GM08714 (cell line): ENCODE results near the gene ABCG1.

Experiments
- H3K4me3 ChIP-seq: fragments of 200-500 bp; sonication (Bioruptor generic); 2 replicates; pipeline ENCODE4 v1.5.1; 2014; ENCODE audit warnings: mild to moderate bottlenecking, low read length, inconsistent platforms
- ZNF274 ChIP-seq: IDR thresholded peaks from 2 replicates; pipeline ENCODE4 v1.6.1; 2012; ENCODE audit warnings: mild to moderate bottlenecking, low read depth, low read length

ABCG1 gene

DNA sequence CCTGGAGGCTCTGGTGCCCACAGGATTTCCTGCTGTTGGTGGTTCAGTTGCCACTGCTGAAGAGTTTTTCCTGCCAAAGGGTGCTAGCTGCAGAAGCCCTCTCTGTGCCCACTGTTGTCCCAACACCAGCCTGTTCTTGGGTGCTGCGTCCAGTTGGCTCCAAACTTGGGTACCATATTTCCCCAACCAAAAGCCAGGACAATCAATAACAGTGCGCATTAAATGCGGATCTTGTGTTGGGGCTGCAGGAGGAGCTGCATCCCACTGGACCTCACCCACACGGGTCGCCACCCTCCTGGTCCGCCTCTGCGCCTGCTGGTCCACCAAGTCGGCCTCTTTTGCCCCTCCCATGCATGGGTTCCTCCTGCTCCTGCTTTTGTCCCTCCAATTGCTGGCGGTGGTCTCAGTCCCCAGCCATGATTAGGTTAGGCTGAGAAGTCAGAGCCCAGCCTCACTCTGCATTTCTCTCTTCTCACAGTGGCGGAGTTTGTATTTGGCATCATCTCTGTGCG, 9.8 kb downstream of the ABCG1 start:
- no peak overlapping the region for H3K4me3 ChIP-seq
- no peak for TF ChIP-seq ZNF274

DNA sequence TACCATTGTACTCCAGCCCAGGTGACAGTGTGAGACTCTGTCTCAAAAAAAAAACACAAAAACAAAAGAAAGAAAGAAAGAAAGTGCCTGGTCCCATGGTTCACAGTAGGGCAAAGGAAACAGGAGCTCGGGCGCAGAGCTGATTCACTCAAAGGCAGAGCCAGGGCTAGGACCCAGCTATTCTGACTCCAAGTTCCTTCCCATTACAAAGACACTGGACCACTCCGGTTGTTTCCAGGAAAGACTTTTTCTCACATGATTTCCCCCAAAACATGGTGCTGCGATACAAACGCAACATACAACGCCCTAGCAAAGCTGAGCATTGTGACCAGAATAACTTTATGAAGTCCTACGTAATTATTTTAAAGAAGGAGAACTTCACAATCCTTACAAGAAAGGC, 10.7 kb downstream of the ABCG1 start:
- TF ChIP-seq ZNF274: no peak
- no peak overlapping the region for H3K4me3 ChIP-seq

DNA sequence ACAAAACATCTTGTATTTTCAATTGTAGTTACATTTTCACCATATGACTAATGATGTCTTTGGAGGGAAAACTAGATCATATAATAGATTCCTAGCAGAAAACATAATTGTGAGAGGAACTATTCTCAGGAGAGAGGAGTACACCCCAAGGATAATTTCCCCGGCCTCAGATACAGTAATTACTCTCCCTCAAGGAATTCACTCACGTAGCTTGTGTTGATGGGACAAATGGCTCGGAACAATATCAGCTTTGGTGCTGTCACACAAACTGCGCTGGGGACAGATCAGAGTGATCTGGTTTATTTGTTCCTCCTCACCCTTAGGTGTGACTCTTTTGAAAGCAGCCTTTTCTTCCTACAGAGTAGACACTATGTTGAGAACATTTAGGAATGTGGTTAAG, 11.2 kb downstream of the ABCG1 start:
- H3K4me3 ChIP-seq: no peak overlapping the region
- no peak for TF ChIP-seq ZNF274

DNA sequence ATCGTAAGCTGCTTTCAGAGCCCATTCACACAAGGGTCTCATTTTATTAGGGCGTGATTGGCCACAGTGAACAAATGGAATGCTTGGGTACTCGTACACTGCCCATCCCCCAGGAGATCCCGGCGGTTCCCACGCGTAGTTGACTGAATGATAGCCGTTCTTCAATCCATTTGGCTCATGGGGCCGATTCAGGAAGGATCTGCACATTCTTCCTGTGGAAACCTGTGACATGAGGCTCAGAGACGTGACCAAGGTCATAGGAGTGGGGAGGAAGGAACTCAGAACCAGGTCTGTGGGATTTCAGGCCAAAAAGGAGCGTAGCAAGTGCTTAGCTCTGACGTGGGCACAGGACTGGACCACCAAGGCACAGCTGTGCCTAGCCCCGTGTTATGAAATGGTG, 11.7 kb downstream of the ABCG1 start:
- no peak overlapping the region for H3K4me3 ChIP-seq
- no peak for TF ChIP-seq ZNF274

DNA sequence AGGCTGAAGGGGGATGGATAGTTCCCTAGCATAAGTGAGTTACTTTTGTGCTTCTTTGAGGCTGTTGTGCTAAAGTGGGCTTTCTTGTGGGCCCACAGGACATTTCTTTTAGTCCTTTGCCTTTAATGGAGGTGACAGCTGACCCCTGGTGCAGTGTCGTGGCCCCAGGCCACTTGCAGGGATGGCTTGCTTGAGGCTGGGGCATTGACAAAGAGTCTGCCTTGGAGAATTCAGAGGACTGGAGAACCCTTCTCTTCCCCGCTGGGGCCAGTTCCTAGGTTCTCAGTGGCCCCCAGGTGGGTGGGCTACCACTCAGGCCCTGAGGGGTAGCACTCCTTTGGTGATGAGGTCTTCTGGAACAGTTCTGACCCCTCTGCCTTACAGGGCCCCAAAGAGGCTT, 12.8 kb downstream of the ABCG1 start:
- no peak overlapping the region for H3K4me3 ChIP-seq
- no peak for TF ChIP-seq ZNF274

DNA sequence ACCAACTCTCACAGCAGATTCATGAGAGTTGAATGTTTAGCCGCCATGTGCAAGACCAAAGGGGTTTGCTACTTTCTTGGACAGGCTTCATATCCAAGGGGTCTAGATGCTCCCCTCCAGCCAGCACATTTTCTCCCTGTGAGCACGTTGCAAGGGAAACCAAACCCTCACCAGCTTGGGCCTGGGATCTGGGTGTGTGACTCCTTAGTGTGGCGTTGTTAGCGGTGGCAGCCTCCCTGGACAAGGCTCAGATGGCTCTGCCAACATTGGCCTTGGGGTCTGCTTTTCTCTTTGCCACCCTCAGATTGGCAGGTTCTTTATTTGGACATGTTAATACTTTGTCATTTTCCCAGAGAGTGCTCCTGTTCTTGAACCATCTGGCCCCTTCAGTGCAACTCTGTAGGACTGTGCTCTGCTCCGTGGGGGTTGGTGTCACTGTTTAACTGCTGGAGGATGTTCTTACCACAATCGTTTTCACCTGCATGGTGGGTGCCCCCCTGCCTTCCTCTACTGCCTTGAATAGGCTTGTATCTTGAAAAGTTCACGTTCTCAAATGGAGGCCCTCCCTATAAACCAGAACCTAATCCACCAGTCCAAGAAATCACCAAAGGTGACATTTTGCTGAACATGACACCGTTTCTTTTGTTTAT, 13.4 kb downstream of the ABCG1 start:
- no peak overlapping the region; the same call in 1 of the 2 replicates for H3K4me3 ChIP-seq
- TF ChIP-seq ZNF274: no peak

DNA sequence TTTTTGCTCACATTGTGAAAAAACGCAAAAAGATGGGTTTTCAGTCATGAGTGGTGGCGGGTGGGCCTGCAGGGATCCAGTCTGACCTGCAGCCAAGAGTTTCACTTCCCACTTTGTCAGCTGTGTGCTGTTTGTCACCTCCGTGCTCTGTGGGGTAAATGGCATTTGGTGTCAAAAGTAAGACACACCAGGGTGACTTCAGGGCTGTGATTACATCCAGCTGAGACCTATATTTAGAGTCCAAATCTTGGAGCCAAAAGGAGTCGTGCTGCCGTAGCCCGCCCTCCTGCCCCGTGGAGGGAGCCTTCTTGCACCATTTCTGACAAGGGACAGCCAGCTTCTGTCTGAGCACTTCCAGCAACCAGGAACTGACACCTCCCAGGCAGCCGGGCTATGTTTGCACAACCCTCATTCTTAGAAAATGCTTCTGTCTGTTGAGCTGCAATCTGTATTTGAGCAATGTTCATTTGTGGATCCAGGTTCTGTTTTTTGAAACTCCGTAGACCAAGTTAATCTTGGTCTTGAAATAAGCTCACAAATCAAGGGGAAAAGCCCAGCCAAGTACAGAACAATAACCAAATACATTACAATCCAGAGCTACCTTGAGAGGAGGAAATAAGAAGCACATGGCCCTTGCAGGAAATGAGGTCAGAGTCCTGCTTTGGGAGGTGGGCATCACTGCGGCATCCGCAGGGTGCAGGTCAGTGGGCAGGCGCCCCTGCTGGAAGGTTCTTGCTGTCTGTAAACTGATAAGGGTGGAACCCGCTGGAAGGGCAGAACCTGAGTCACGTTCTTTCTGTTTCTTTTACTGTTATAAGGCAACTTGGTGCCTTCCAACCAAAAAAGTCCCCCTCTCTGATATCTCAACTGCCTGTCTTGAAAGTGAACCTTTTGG, 14.4 kb downstream of the ABCG1 start:
- TF ChIP-seq ZNF274: no peak
- no peak overlapping the region; the same call in 1 of the 2 replicates for H3K4me3 ChIP-seq

DNA sequence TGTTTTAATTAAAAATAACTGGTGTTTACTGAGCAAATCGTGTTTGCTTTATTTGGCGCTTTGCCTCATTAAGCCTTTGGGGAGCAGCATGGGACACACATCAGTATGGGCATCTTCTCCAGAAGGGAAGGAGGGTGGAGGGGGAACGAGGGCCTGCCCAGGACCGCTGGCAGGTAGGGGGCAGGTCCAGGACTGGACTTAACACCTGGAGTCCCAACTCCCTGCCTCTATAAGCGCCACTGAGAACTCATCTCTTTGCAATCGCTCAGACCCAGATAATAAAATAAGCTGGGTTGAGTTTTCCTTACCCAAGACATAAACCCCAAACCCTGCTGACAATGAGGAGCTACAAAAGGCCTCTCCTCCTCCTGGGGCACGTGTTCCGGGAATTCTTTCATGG, 15.1 kb downstream of the ABCG1 start:
- no peak for TF ChIP-seq ZNF274
- no peak overlapping the region for H3K4me3 ChIP-seq

DNA sequence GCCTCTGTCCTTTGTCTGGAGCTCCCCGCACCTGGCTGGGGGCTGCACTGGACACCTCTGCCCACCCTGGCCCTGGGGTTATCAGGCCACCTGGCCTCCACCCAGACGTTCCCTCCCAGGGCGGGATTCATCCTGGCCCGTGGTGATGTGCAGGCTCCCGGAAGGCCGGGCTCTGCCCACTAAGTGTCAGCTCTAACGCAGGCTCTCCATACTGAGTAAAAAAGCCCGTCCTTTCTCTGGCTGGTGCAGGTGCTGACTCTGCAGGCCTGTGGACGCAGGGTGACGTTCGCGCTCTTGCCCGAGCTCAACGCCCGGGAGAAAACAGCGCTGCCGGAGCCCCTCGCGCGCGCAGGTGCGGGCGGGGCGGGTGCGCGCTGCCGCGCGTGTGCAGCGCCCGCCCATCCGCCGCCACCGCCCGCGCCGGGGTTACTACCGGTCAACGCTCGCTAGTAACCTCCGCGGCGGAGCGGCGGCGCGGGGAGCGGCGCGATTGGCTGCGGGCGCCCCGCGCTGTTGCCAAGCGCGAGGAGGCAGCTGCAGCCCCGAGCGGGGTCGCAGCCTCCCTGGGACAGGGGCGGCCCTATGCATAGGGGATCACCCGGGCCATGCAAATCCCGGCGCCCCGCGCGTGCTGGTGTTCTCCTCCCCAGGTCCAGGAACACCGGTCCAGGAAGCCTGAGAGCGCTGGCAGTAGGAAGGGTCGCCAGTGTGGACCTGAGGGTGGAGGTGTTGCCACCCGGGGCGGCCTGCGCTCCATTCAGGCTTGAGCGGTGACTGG, 15.7 kb downstream of the ABCG1 start:
- H3K4me3 ChIP-seq: peak overlapping the region; percentile 19; the same call in 1 of the 2 replicates
- no peak for TF ChIP-seq ZNF274

DNA sequence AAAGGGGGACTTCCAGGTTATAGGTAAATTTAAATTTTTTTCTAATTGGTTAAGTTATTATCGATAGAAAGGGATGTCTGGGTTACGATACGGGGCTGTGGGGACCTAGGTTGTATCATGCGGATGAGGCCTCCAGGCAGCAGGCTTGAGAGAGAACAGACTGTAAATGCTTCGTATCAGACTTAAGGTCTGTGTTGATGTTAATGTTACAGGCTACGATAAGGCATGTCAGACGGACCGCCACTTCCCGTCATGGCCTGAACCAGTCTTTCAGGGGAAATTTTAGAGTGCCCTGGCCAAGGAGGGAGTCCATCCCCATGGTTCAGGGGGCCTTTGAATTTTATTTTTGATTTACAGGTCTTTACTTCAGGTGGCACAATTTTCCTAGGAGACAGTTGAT, 16.7 kb downstream of the ABCG1 start:
- no peak for TF ChIP-seq ZNF274
- H3K4me3 ChIP-seq: no peak overlapping the region

DNA sequence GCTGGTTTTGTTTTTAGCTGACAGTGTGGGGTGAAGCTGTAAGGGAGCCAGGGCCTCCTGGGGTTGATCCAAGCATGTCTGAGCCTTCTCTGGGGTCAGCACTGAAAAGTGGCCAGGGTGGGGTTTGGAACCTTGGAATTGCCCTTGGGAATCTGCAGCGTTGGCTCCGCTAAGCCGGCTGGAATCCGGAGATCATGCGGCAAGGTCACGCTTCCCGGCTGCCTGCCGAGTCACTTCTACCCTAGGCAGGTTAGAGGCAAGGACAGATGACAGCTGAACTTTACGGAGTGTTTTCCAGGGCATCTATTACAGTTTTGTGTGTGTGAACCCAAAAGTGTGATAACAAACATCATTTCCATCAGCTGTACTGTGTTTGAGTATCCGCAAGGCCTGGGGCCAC, 17.1 kb downstream of the ABCG1 start:
- H3K4me3 ChIP-seq: no peak overlapping the region
- TF ChIP-seq ZNF274: no peak

DNA sequence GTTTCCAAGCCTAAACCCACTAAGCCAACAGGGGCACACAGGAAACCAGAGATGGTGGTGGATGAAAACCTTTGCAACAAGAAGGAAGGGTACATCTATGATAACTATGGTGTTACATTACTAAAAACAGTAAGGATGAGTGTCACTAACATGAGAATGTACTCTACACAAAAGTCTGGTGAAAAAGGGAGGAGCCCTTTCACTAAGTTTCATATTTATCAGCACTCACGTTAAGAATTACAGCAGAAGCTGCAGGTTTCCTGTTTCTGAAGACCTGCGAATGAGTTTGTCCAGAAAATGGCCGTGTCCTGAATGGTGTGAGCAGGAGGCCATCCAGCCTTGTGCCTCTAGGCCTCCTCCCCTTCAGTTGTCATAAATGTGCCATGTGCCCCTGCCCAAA, 17.8 kb downstream of the ABCG1 start:
- TF ChIP-seq ZNF274: no peak
- H3K4me3 ChIP-seq: no peak overlapping the region

DNA sequence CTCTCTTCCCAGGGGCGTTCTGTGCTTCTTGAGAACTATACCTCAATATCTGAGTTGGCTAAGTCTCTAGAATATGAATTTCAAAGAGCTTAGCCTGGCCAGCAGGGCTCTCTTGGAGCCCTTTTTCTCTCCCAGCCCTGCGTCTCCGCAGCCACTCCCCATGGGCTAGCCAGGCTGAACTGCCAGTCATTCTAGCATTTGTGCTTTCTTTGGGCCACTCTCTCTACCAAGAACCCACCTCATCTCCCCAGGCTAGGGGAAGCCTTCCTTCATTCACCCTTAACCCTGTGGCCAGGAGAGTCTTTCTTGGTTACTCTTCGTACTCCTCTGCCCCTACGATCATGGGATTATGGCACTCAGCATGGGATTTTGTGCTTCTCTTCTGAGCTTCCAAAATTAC, 18.2 kb downstream of the ABCG1 start:
- TF ChIP-seq ZNF274: no peak
- H3K4me3 ChIP-seq: no peak overlapping the region

DNA sequence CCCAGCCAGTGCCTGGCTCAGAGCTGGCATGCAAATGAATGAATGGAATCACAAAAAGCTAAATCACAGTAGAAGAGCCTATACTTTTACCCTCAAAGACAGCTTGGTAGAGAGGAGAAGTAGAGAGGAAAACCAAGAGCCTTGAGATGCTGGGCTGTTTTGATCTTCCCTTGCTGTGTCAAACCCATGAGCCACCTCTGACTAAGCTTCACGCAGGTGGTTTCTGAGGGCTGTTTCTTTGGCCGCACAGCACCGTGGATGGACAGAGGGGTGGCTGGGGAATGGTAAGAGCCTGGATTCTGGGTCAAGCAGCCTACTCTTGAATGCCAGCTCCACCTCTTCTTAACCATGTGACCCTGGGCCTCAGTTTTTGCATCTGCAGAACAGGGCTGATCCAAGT, 18.6 kb downstream of the ABCG1 start:
- TF ChIP-seq ZNF274: no peak
- H3K4me3 ChIP-seq: no peak overlapping the region

DNA sequence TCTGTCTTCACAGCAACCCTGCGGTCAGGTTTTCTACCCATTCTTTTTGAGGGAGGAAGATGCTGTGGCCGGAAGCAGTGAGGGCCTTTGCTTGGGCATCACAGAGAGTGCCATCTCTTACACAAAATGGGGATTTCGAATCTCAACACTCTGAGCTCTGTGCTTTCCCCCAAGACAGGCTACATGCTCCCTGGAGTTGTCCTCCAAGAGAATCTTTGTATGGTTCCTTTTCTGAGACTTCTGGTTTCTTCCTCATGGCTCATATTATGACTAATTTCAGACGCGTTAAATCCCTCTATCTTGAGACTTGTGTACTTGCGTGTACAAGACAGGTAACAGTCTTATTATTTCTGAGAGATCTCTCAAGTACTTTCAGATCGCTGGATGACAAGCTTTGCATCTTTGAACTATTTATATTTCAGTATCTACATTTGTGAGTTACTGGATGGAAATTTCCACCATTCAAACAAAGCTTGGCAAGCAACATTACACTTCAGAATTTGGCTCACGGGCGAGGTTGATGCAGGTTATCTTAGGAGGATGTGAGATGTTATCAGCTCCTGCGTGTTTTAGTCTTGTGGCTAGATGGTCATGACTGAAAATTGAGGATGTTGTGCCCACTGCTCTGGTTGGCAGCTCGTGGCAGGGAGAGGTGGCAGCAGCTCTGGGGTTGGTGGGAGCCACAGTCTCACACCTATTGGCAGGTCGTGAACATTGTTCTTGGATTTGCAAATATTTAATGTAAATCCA, 19.4 kb downstream of the ABCG1 start:
- no peak overlapping the region for H3K4me3 ChIP-seq
- TF ChIP-seq ZNF274: no peak
